Cardiac muscle cell (in vitro differentiated cells and primary cell): Measurements from ENCODE around the gene SYF2. TPM values are rescaled to one million over a fixed set of nuclear protein-coding genes. Genes with fewer than 3 reads are reported as not detected.

Experiments
- DNase-seq, 2 donors: peaks; one replicate each; pipeline versions ENCODE4 v3.0.0 to v3.0.0-alpha.2; 2010 to 2017; ENCODE audit warnings: low read depth in 1 of 2, low spot score in 1 of 2
- H3K27ac ChIP-seq: fragments of 200-600 bp; sonication (generic); 2 replicates; pipeline ENCODE4 v1.5.1; 2016
- H3K27me3 ChIP-seq: fragments of 200-600 bp; sonication (generic); 2 replicates; pipeline ENCODE4 v1.6.0; 2016; ENCODE audit warnings: control low read depth
- H3K36me3 ChIP-seq: fragments of 200-600 bp; sonication (generic); 2 replicates; pipeline ENCODE4 v1.5.1; 2016; ENCODE audit warnings: control low read depth
- H3K4me1 ChIP-seq: fragments of 200-600 bp; sonication (generic); 2 replicates; pipeline ENCODE4 v1.8.1; 2017; ENCODE audit warnings: low read depth, mild to moderate bottlenecking, mixed run types
- H3K4me3 ChIP-seq: fragments of 200-600 bp; sonication (generic); 2 replicates; pipeline ENCODE4 v1.5.1; 2016; ENCODE audit warnings: mild to moderate bottlenecking
- H3K9me3 ChIP-seq: fragments of 200-600 bp; sonication (generic); 2 replicates; pipeline ENCODE4 v1.5.1; 2017; ENCODE audit warnings: low read depth, mild to moderate bottlenecking, control low read depth
- CTCF ChIP-seq: IDR thresholded peaks from 2 replicates; pipeline ENCODE4 v1.5.1; 2012; ENCODE audit warnings: low read depth, mild to moderate bottlenecking, low read length
- polyA plus RNA-seq: library from polyadenylated mRNA; unstranded; fragments of >200 nt; fragmentation: Nextera tagmentation; extraction: Ambion mirVana; gene quantifications from 2 replicates; pipeline ENCODE4 v1.2.1, GENCODE V29; 2016
- total RNA-seq: library from RNA; depleted of rRNA; stranded (reverse); fragments of >200 nt; gene quantifications from 2 replicates; pipeline ENCODE4 v1.2.3, GENCODE V29; 2016

SYF2 gene
- total and polyA plus RNA-seq, 2 experiments from 2014 or later: 44.6 to 50.0 TPM

DNA sequence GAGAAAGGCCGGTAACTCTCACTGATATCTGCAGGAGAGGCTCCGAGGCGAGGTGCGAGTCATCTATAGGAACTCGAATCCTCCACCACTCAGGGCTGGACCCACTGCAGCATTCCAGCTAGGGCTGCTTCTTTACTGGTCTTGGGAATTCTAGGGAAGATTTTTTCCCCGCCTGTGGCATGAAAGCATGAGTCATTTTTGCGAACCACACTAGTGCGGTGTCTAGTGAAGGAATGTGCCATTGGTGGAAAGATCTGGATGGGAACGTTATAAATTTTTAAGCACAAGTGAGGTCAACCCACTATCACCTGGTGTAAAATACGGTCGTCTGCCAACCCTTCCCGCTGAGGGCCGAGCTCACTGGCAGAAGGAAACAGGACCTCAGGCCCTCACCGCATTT, 49.7 kb downstream of the SYF2 start:
- no peak overlapping the region for H3K4me3 ChIP-seq
- no peak for TF ChIP-seq CTCF
- H3K9me3 ChIP-seq: no peaks in the 10 kb centered on the region
- H3K27ac ChIP-seq: no peak overlapping the region
- H3K27me3 ChIP-seq: no peaks in the 10 kb centered on the region
- H3K4me1 ChIP-seq: no peaks in the 10 kb centered on the region
- DNase-seq: peak in 1 of 2 donors; percentile 34
- no peaks in the 10 kb centered on the region for H3K36me3 ChIP-seq

DNA sequence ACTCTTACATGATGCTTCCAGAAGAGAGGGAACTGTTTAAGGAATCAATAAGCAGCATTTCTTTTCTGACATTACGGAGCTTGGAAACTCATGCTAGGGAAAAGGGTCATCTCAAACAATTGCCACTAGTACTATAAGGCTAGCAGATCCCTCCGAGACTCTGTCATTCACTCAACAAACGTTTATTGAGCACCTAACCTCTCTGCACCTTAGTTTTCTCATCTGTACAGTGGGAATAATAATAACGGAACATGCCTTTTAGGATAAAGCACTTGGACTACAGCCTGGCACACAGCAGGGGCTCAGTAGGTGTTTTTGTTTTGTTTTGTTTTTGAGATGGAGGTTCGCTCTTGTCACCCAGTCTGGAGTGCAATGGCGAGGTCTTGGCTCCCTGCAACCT, 51.3 kb downstream of the SYF2 start:
- Histone ChIP-seq H3K4me1 (no peaks in the 10 kb centered on the region), H3K27me3 (no peaks in the 10 kb centered on the region), H3K4me3 (no peak overlapping the region), H3K27ac (no peak overlapping the region), H3K36me3 (no peaks in the 10 kb centered on the region), H3K9me3 (no peaks in the 10 kb centered on the region)
- TF ChIP-seq CTCF: no peak
- no peak for DNase-seq

- TF ChIP-seq CTCF: no peak
- Histone ChIP-seq H3K4me3 (no peak overlapping the region), H3K9me3 (no peaks in the 10 kb centered on the region), H3K27ac (no peak overlapping the region), H3K4me1 (no peaks in the 10 kb centered on the region), H3K27me3 (no peaks in the 10 kb centered on the region), H3K36me3 (no peaks in the 10 kb centered on the region)
- DNase-seq: no peak
These were observed 53.3 kb downstream of the SYF2 start for GRCh38 chr1:25178917-25179561.

DNA sequence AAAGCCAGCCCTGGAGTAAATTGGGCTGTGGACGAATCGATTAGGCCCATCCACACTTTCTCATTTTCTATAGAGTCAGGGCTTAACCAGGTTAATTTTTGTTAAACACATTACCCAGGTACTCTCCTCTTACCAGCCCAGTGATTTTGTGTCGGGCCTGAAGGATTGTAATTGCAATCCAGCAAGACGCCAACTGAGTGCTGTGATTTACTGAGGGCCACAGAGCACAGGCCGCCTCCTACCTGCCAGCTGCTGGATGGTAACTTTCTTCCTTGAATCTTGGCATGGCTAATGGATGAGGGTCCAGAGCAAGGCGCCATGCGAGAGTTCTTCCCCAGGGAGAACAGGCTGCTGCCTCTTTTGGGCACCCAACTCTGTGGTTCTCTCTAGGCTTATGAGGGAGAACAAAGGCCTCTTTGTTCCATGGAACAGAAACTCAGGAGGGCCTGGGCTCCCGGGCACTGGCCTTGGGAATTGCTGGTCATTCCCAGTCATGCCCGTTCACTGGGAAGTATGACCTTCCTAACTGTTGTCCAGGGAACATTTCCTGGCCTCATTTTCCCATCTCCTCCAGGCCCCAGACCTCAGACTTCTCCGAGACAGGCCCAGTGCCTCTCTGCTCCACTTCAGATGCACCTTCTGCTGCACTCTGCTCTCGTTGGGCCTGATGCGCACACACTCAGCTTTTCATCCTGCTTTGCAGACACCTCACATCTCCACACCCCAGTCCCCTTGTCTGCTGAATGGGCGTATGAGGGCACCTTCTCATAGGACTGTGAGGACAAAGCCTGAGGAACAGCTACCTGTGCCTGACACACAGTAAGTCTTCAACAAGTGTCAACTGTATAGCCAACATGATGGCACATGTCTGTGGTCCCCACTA, 57.3 kb downstream of the SYF2 start:
- H3K36me3 ChIP-seq: no peaks in the 10 kb centered on the region
- H3K4me3 ChIP-seq: no peak overlapping the region
- no peak overlapping the region for H3K27ac ChIP-seq
- no peak for TF ChIP-seq CTCF
- H3K27me3 ChIP-seq: no peaks in the 10 kb centered on the region
- no peaks in the 10 kb centered on the region for H3K9me3 ChIP-seq
- DNase-seq: no peak
- H3K4me1 ChIP-seq: no peaks in the 10 kb centered on the region

GRCh38 chr1:25174363-25174729, 58.0 kb downstream of the SYF2 start:
- Histone ChIP-seq H3K27me3 (no peaks in the 10 kb centered on the region), H3K36me3 (no peaks in the 10 kb centered on the region), H3K4me1 (no peaks in the 10 kb centered on the region), H3K4me3 (no peak overlapping the region), H3K27ac (no peak overlapping the region), H3K9me3 (no peaks in the 10 kb centered on the region)
- no peak for DNase-seq
- no peak for TF ChIP-seq CTCF
